Measurements from ENCODE around the gene ETS1.

- TF ChIP-seq CTCF (IDR thresholded peaks at IDR 0.05; ENCODE audit: low read length) (no peak), EZH2 (optimal IDR thresholded peaks at IDR 0.05; ENCODE audit: low read depth, low read length) (no peak), EZH2phosphoT487 (IDR thresholded peaks at IDR 0.05; ENCODE audit: low read length) (no peak)
Measured at GRCh38 chr11:128576555-128576954, 10.8 kb downstream of the ETS1 start.

Measured in MM.1S (cell line).